ENCODE data around the gene KLK15. TPM values are rescaled to one million over a fixed set of nuclear protein-coding genes. Genes with fewer than 3 reads are reported as not detected.

Gene KLK15
- total and polyA plus RNA-seq, 5 experiments from 2014 or later, result not detected

DNA sequence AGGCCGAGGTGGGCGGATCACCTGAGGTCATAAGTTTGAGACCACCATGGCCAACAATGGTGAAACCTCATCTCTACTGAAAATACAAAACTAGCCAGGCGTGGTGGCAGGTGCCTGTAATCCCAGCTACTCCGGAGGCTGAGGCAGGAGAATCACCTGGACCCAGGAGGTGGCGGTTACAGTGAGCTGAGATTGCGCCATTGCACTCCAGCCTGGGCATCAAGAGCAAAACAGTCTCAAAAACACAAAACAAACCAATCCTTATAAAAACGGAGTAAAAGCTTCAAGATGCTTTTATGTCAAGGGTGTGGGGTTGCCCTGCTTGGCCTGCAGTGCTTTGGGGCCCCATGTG, 36.0 kb downstream of the KLK15 start:
- POLR2A ChIA-PET, result no interaction called here
- no peak overlapping the region for H3K4me3 Mint-ChIP-seq
- no peak overlapping the region for H3K27ac Mint-ChIP-seq
- H3K4me1 Mint-ChIP-seq, result peaks cover 6 to 29% (median 7%) of the 10 kb centered on the region in 4 donors
- H3K27me3 Mint-ChIP-seq, result no peaks in the 10 kb centered on the region
- ATAC-seq, result no peak
- DNase-seq, result no peak
- H3K9me3 Mint-ChIP-seq, result no peaks in the 10 kb centered on the region
- peaks cover 0 to 39% (median 5%) of the 10 kb centered on the region in 3 donors for H3K36me3 Mint-ChIP-seq

DNA sequence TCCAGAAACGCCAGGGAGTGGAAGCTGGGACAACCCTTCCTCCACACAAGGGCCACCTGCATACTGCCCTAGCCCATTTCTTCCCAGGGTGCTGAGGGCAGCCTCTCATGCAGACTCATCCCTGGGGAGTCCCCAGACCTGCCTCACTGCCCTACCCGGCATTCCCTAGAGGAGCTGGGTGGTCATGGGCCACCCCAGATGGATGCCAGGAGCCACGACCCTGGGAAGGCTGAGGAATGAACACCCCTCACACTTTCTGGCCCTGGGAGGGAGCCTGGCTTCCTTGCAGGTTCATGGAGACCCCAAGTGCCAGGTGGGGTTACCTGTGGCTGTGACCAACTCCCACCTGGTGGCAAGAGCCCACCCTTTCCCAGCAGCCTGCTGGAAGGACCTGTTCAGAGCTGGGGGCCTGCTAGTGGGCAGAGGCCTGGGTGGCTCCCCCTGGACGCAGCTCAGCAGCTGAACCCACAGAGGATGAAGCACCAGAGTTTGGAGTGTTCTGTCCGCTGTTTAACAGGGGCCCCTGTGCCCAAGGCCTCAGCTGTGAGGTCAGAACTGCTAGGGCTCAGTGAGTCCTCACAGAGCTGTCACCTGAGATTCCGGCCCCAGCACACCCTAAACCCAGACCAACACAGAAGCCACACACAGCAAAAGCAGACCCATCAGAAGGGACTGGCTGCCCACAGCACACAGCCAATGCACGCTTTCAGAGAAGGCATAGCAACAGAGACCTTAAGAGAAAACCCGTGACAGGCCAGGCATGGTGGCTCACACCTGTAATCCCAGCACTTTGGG, 36.5 kb downstream of the KLK15 start:
- no peak for DNase-seq
- Mint-ChIP-seq H3K36me3 (peaks cover 0 to 36% (median 5%) of the 10 kb centered on the region in 3 donors), H3K4me1 (peaks cover 4 to 23% (median 7%) of the 10 kb centered on the region in 4 donors), H3K27me3 (no peaks in the 10 kb centered on the region), H3K9me3 (no peaks in the 10 kb centered on the region), H3K4me3 (no peak overlapping the region), H3K27ac (no peak overlapping the region)
- POLR2A ChIA-PET, result no interaction called here
- ATAC-seq, result no peak

DNA sequence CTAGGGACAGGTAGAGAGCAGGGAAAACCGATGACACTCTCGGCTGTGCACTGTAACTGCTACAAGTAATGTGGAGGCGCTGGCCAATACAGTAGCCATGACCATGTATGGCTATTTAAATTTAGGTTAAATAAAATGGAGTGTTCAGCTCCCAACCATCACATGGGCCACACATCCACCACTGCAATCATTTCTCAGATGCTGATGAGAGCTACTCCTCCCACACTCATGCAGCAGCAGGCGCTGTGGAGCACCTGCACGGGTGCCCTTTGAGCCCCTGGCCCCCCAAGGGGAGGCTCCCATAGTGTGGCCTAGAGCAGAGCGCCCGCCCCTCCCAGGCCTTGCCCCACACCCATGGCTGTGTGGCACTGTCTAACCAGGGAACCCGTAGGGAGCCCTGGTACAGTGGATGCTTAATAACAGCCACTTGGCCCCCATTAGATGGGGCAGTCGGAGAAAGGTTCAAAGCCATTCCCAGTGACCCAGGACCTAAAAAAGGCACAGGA, 37.2 kb downstream of the KLK15 start:
- H3K9me3 Mint-ChIP-seq, result no peaks in the 10 kb centered on the region
- H3K27me3 Mint-ChIP-seq, result no peaks in the 10 kb centered on the region
- ATAC-seq (peak in 1 of 2 donors; percentile 26), DNase-seq (no peak)
- H3K27ac Mint-ChIP-seq, result peak overlapping the region in 3 of 10 donors; percentile 15 to 73 (median 34)
- H3K36me3 Mint-ChIP-seq, result peaks cover 0 to 29% (median 4%) of the 10 kb centered on the region in 3 donors
- POLR2A ChIA-PET, result no interaction called here
- no peak overlapping the region for H3K4me3 Mint-ChIP-seq
- H3K4me1 Mint-ChIP-seq, result peaks cover 3 to 22% (median 7%) of the 10 kb centered on the region in 4 donors

DNA sequence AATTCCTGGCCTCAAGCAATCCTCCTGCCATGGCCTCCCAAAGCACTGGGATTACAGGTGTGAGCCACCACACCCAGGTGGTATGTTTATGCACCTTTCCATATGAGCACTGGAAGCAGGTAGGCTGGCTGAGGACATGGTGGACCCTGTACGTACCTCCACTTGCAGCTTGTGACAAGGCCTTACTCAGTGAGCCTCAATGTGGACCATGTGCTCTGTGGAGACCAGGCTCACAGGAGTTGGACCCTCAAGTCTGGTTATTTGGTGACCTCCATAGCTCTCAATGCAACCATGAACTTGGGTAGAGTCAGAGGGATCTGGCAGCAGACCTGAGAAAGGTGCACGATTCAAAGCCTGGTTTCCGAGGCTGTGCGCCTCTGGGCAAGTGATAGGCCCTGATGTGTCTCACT, 37.7 kb downstream of the KLK15 start:
- H3K9me3 Mint-ChIP-seq, result no peaks in the 10 kb centered on the region
- POLR2A ChIA-PET, result no interaction called here

DNA sequence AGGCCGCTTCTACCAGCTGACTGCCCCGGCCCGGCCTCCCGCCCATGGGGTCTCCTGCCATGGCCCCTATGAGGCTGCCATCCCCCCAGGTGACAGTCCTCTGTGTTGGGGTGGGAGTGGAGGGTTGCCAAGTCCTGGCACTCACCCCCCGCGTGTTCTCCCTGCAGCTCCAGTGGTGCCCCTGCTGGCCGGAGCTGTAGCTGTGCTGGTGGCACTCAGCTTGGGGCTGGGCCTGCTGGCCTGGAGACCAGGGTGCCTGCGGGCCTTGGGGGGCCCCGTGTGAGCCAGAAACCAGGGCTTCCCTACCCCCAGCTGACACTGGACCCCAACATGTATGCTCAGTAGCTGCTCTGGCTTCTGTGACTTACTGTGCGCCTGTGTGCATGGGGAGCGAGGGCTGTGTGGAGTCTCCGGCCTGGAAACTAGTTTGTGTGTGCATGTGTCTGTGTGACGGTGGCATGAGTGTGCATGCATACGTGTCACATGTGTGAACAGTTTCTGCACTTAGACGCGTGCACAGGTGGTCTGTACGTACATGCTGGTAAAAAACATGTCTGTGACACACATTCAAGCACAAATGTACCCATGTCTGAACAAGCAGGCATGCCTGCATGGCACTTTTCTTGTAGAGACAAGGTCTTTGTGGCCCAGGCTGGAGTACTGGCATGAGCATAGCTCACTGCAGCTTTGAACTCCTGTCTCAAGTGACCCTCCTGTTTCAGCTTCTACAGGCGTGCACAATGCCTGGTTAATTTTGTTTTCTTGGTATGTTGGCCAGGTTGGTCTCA, 38.3 kb downstream of the KLK15 start:
- POLR2A ChIA-PET, result no interaction called here
- peaks cover 0 to 20% (median 0%) of the 10 kb centered on the region in 3 donors for H3K36me3 Mint-ChIP-seq
- H3K27me3 Mint-ChIP-seq, result no peaks in the 10 kb centered on the region
- ATAC-seq (peak; percentile 20 to 31), DNase-seq (peak in 1 of 10 donors; percentile 10)
- no peak overlapping the region for H3K4me3 Mint-ChIP-seq
- peak overlapping the region in 3 of 10 donors; percentile 34 to 73 (median 62) for H3K27ac Mint-ChIP-seq
- no peaks in the 10 kb centered on the region for H3K9me3 Mint-ChIP-seq
- peaks cover 0 to 17% (median 4%) of the 10 kb centered on the region in 4 donors for H3K4me1 Mint-ChIP-seq

More for the DNA sequence above, 37.7 kb downstream of the KLK15 start:
- ATAC-seq, result no peak
- Mint-ChIP-seq H3K27ac (peak overlapping the region in 3 of 10 donors; percentile 15 to 73 (median 34)), H3K27me3 (no peaks in the 10 kb centered on the region), H3K4me1 (peaks cover 0 to 19% (median 7%) of the 10 kb centered on the region in 4 donors), H3K4me3 (no peak overlapping the region), H3K36me3 (peaks cover 0 to 24% (median 0%) of the 10 kb centered on the region in 3 donors)
- no peak for DNase-seq

DNA sequence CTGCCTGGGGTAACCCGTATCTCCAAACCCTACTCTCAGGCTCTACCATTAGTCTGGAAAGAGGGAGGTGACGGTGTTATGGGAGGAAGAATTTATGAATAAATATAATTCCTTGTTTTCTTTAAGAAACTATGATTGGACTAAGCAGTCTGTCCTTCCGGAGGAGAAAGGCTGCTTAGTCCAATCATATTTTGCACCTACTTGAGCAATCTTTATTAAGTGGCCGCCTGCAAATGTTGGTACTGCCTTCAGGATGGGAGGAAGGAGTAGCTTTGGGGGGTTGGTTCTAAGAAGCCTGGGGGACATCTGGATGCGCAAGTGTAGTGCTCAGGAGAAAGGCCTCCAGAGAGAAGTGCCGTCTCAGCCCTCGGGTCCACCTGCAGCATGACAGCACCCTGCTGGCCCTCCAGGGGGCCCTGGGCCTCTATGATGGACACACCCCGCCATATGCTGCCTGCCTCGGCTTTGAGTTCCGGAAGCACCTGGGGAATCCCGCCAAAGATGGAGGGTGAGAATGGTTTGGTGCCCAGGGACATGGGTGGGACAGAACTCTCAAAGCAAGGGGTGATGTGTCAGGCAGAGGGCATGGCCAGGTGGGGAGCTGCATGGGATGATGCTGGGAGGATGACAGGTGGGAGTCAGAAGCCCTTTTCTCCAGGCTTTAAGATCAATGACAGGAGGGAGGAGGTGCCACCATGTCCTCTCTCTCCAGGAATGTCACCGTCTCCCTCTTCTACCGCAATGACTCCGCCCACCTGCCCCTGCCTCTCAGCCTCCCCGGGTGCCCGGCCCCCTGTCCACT, 39.1 kb downstream of the KLK15 start:
- peaks cover 0 to 15% (median 3%) of the 10 kb centered on the region in 4 donors for H3K4me1 Mint-ChIP-seq
- H3K27ac Mint-ChIP-seq, result peak overlapping the region in 4 of 10 donors; percentile 29 to 66 (median 42)
- H3K4me3 Mint-ChIP-seq, result no peak overlapping the region
- peaks cover 0 to 18% (median 0%) of the 10 kb centered on the region in 3 donors for H3K36me3 Mint-ChIP-seq
- H3K9me3 Mint-ChIP-seq, result no peaks in the 10 kb centered on the region
- POLR2A ChIA-PET, result no interaction called here
- H3K27me3 Mint-ChIP-seq, result no peaks in the 10 kb centered on the region
- peak; percentile 34 to 55 for ATAC-seq
- no peak for DNase-seq

DNA sequence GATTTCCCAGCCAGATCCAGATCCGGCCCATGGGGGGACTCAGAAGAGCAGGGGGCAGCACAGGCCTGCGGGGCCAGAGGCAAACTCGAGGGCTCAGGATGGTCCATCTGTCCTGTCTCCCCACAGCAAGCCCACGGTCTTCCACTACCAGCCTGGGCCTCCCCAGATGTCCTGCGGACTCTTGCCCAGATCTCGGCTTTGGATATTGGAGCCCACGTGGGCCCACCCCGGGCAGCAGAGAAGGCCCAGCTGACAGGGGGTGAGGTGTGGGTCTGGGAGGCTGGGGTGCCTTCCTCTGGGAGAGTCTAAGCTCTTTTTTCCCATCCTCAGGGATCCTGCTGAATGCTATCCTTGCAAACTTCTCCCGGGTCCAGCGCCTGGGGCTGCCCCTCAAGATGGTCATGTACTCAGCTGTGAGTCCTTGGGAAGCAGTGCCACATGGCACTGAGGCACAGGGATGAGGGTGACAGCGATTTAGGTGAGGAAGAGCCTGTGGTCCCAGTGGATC, 39.8 kb downstream of the KLK15 start:
- DNase-seq, result no peak
- peak overlapping the region in 1 of 10 donors; percentile 25 for H3K27ac Mint-ChIP-seq
- no peaks in the 10 kb centered on the region for H3K27me3 Mint-ChIP-seq
- H3K4me3 Mint-ChIP-seq, result no peak overlapping the region
- POLR2A ChIA-PET, result interaction anchor here (1.1 kb wide), 1 partner anchor 69 kb away, joined by 3 read pairs; no protein-coding TSS in a partner anchor
- peaks cover 0 to 16% (median 0%) of the 10 kb centered on the region in 3 donors for H3K36me3 Mint-ChIP-seq
- ATAC-seq, result no peak
- peaks cover 0 to 15% (median 3%) of the 10 kb centered on the region in 4 donors for H3K4me1 Mint-ChIP-seq
- H3K9me3 Mint-ChIP-seq, result no peaks in the 10 kb centered on the region

DNA sequence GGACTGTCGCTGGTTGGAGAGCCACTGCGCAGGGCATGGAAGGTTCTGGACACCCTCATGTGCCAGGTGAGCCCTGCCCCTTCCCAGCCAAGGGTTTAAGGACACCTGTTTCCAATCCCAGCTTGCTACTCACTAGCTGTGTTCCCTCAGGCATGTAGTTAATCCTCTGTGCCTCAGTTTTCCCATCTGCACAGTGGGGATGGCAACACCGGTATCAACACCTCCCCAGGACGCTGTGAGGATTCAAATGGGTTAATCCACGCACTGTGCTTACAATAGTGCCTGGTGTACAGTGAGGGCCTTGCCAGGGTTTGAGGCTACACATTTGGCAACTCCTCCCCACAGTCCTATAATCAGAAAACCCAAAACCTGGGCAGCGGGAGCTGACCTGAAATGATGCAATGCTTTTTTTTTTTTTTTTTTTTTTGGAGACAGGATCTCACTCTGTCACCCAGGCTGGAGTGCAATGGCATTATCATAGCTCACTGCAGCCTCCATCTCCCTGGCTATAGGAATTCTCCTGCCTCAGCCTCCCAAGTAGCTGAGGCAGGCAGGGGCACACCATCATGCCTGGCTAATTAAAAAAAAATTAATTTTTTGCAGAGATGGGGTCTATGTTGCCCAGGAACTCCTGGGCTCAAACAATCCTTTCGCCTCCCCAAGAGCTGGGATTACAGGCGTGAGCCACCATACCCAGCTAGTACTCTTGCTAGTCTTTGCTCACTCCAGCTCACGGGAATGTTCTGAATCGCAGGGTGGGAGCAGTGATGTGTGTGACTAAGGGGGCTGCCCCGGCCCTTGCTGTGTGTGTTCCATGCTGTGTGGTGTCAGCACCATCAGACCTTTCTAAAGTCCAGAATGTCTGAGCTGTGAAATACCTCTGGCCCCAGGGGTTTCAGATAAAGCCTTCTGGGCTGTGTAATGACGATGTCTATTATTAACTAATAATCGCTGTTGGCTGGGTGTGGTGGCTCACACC, 40.8 kb downstream of the KLK15 start:
- no peak overlapping the region for H3K27ac Mint-ChIP-seq
- no peaks in the 10 kb centered on the region for H3K9me3 Mint-ChIP-seq
- POLR2A ChIA-PET, result interaction anchor here (1.1 to 1.6 kb wide), 2 partner anchors 12 to 68 kb away, joined by 3 to 4 read pairs; no protein-coding TSS in a partner anchor
- no peak overlapping the region for H3K4me3 Mint-ChIP-seq
- no peaks in the 10 kb centered on the region for H3K27me3 Mint-ChIP-seq
- ATAC-seq (no peak), DNase-seq (no peak)
- peaks cover 0 to 6% (median 0%) of the 10 kb centered on the region in 3 donors for H3K36me3 Mint-ChIP-seq
- H3K4me1 Mint-ChIP-seq, result peaks cover 0 to 13% (median 3%) of the 10 kb centered on the region in 4 donors

DNA sequence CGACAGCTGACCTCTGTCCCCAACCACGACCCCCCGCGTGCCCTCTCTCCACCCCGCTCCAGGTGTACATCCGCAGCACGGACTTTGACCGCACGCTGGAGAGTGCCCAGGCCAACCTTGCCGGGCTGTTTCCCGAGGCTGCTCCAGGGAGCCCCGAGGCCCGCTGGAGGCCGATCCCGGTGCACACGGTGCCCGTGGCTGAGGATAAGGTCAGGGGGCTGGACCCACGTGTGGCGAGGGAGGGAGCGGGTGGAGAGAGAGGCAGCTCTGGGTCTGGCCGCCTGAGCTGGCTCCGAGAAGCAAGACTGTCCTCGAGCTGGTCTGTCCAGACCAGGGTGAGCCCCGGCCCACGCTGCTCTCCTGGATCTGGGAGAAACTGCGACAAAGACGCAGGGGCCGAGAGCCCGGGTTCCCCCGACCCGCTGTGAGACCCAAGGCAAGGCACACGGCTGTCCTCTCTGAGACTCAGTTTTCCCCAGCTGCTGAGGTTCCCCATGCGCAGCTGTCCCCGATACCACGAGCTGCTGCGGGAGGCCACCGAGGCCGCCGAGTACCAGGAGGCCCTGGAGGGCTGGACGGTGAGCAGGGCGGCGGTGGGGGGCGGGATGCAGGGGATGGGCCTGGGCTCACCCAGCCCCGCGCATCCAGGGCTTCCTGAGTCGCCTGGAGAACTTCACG, 41.6 kb downstream of the KLK15 start:
- POLR2A ChIA-PET, result interaction anchor here (1.6 kb wide), 1 partner anchor 13 kb away, joined by 4 read pairs; no protein-coding TSS in a partner anchor
- DNase-seq, result no peak
- H3K4me1 Mint-ChIP-seq, result peaks cover 0 to 13% (median 3%) of the 10 kb centered on the region in 4 donors

DNA sequence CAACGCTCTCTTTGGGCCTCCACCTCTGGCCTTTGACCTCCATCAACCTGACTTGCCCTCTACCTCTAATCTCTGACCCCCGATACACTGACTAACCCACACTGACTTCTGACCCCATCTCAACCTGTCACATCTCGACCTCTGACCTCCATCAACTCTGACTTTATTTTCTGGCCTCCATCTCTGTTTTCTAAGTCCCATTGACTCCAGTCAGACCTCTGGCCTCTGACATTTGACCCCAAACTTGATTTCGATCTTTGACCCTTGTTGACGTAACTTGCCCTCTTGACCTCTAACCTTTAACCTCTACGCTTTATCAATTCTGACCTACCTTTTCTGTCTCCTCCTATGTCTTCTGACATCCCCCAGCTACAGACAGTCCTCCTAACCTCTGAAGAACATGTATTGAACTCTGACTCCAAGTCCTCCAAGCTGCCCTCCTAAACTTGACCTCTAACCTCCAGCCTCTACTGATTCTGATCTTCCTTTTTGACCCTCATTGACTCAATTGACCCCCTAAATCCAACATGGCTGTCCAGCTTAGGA, 42.4 kb downstream of the KLK15 start:
- Mint-ChIP-seq H3K36me3 (no peaks in the 10 kb centered on the region), H3K4me1 (peaks cover 0 to 13% (median 3%) of the 10 kb centered on the region in 4 donors), H3K27me3 (no peaks in the 10 kb centered on the region), H3K9me3 (no peaks in the 10 kb centered on the region), H3K27ac (peak overlapping the region in 4 of 10 donors; percentile 9 to 75 (median 53)), H3K4me3 (no peak overlapping the region)
- POLR2A ChIA-PET, result no interaction called here
- no peak for ATAC-seq
- no peak for DNase-seq

More for the DNA sequence above, 41.6 kb downstream of the KLK15 start:
- no peaks in the 10 kb centered on the region for H3K36me3 Mint-ChIP-seq
- H3K9me3 Mint-ChIP-seq, result no peaks in the 10 kb centered on the region
- no peak overlapping the region for H3K4me3 Mint-ChIP-seq
- H3K27me3 Mint-ChIP-seq, result no peaks in the 10 kb centered on the region
- no peak for ATAC-seq
- H3K27ac Mint-ChIP-seq, result peak overlapping the region in 1 of 10 donors; percentile 33

Data from naive thymus-derived CD8-positive, alpha-beta T cell (primary cell).